GM23248 (cell line): ENCODE results near the gene METTL9. TPM values are rescaled to one million over a fixed set of nuclear protein-coding genes. Genes with fewer than 3 reads are reported as not detected.
"Not testable (repeated sequence)": the region's sequence is repeated elsewhere in the genome, so short reads cannot be mapped to it uniquely, and the experiment has no call there.

ENCODE experiments used
- DNase-seq: peaks from one replicate; pipeline ENCODE4 v3.0.0-alpha.2; 2015
- H2AFZ ChIP-seq: fragments of 200-600 bp; sonication (generic); 2 replicates; pipeline ENCODE4 v1.6.1; 2016; ENCODE audit warnings: antibody characterized with exemption
- H3F3A ChIP-seq: fragments of 200-600 bp; sonication (generic); 2 replicates; pipeline ENCODE4 v1.6.1; 2016; ENCODE audit warnings: mild to moderate bottlenecking, antibody characterized with exemption, mixed run types; ENCODE audit not compliant: insufficient read depth
- H3K27ac ChIP-seq: fragments of 200-600 bp; sonication (generic); 2 replicates; pipeline ENCODE4 v1.5.1; 2016; ENCODE audit warnings: mild to moderate bottlenecking
- H3K27me3 ChIP-seq: fragments of 200-600 bp; sonication (generic); replicated peaks from 2 replicates; pipeline ENCODE4 v1.6.1; 2016; ENCODE audit warnings: mild to moderate bottlenecking; ENCODE audit not compliant: insufficient read depth
- H3K36me3 ChIP-seq: fragments of 200-600 bp; sonication (generic); 2 replicates; pipeline ENCODE4 v1.6.1; 2016; ENCODE audit warnings: low read depth, mild to moderate bottlenecking
- H3K4me1 ChIP-seq: fragments of 200-600 bp; sonication (generic); 2 replicates; pipeline ENCODE4 v1.6.1; 2016; ENCODE audit warnings: mild to moderate bottlenecking; ENCODE audit not compliant: insufficient read depth
- H3K4me2 ChIP-seq: fragments of 200-600 bp; sonication (generic); one replicate; pipeline ENCODE4 v1.6.1; 2016; ENCODE audit warnings: mild to moderate bottlenecking; ENCODE audit not compliant: unreplicated experiment
- H3K4me3 ChIP-seq: fragments of 200-600 bp; sonication (generic); 2 replicates; pipeline ENCODE4 v1.5.1; 2016; ENCODE audit warnings: mild to moderate bottlenecking
- H3K79me2 ChIP-seq: fragments of 200-600 bp; sonication (generic); 2 replicates; pipeline ENCODE4 v1.6.1; 2016; ENCODE audit warnings: mild to moderate bottlenecking; ENCODE audit not compliant: insufficient read depth
- H3K9ac ChIP-seq: fragments of 200-600 bp; sonication (generic); 2 replicates; pipeline ENCODE4 v1.6.1; 2016; ENCODE audit warnings: mild to moderate bottlenecking
- H3K9me2 ChIP-seq: fragments of 200-600 bp; sonication (generic); 2 replicates; pipeline ENCODE4 v1.6.1; 2016; ENCODE audit warnings: mixed run types, mild to moderate bottlenecking, moderate library complexity; ENCODE audit not compliant: insufficient read depth
- H3K9me3 ChIP-seq: fragments of 200-600 bp; sonication (generic); one replicate; pipeline ENCODE4 v1.6.1; 2017; ENCODE audit warnings: low read depth
- H4K20me1 ChIP-seq: fragments of 200-600 bp; sonication (generic); 2 replicates; pipeline ENCODE4 v1.6.0; 2016; ENCODE audit not compliant: insufficient read depth
- EZH2 ChIP-seq: fragments of 200-600 bp; sonication (generic); IDR thresholded peaks from 2 replicates; pipeline ENCODE4 v1.6.1; 2018; ENCODE audit warnings: antibody characterized with exemption, mild to moderate bottlenecking; ENCODE audit not compliant: insufficient read depth, poor library complexity, severe bottlenecking
- EZH2phosphoT487 ChIP-seq: fragments of 200-600 bp; sonication (generic); IDR thresholded peaks from 2 replicates; pipeline ENCODE4 v1.6.1; 2018; ENCODE audit warnings: antibody characterized with exemption, moderate library complexity, mild to moderate bottlenecking, low read depth; ENCODE audit not compliant: insufficient read depth
- WGBS, 2 experiments: methylation state at CpG; one replicate each; pipeline ENCODE4 v1.1.6; 2015 to 2017; ENCODE audit warnings: low lambda C conversion rate in 2 of 2, low coverage in 1 of 2; ENCODE audit errors: missing lambda C conversion rate in 2 of 2; 5-methylcytosine and 5-hydroxymethylcytosine counted together
- in situ Hi-C: fragments of 300-500 bp; cut with MboI; formaldehyde crosslinking; loops from 2 replicates; pipeline ENCODE4 v1.15.0; 2020
- polyA plus RNA-seq: library from polyadenylated mRNA; unstranded; fragments of >200 nt; fragmentation: Nextera tagmentation; extraction: Ambion mirVana; gene quantifications from 2 replicates; pipeline ENCODE4 v1.2.1, GENCODE V29; 2016
- total RNA-seq: library from RNA; depleted of rRNA; stranded (reverse); fragments of >200 nt; shearing (Covaris generic); gene quantifications from 2 replicates; pipeline ENCODE4 v1.2.3, GENCODE V29; 2014

The METTL9 gene
- total and polyA plus RNA-seq, 2 experiments from 2014 or later = 273 to 326 TPM

- Histone ChIP-seq H3F3A (peaks cover 19% of the 10 kb centered on the region), H3K79me2 (peaks cover 92% of the 10 kb centered on the region), H3K4me1 (peaks cover 34% of the 10 kb centered on the region)
- H3K27me3 ChIP-seq, H3K4me3 ChIP-seq, H3K9me2 ChIP-seq, H3K9ac ChIP-seq, H3K9me3 ChIP-seq, H2AFZ ChIP-seq, in situ Hi-C loops, H4K20me1 ChIP-seq, H3K27ac ChIP-seq, H3K4me2 ChIP-seq, H3K36me3 ChIP-seq, DNase-seq: not testable (repeated sequence)
- whole genome bisulfite sequencing, 2 experiments = 96 to 97% methylated on average over 5 of the region's 5 CpGs
These were observed 32.7 kb downstream of the METTL9 start for GRCh38 chr16:21631951-21632575.

- TF ChIP-seq EZH2 = no peak
- H4K20me1 ChIP-seq = no peaks in the 10 kb centered on the region
- peaks cover 25% of the 10 kb centered on the region for H3F3A ChIP-seq
- no peaks in the 10 kb centered on the region for H3K9me3 ChIP-seq
- H3K36me3 ChIP-seq = peaks cover 6% of the 10 kb centered on the region; the same call in 1 of the 2 replicates
- no peak overlapping the region for H3K4me2 ChIP-seq
- DNase-seq = no peak
- 88 to 89% methylated on average over 5 of the region's 5 CpGs for WGBS, 2 experiments
- H3K79me2 ChIP-seq = peaks cover 92% of the 10 kb centered on the region
- no peaks in the 10 kb centered on the region for H3K27me3 ChIP-seq
- no peak overlapping the region for H3K4me3 ChIP-seq
- no peaks in the 10 kb centered on the region for H3K9me2 ChIP-seq
- no peak overlapping the region; the same call in 1 of the 2 replicates for H3K27ac ChIP-seq
- H3K9ac ChIP-seq = no peak overlapping the region
- in situ Hi-C loops = no loop called here
- H2AFZ ChIP-seq = no peak overlapping the region
- H3K4me1 ChIP-seq = peaks cover 27% of the 10 kb centered on the region
These were observed 34.8 kb downstream of the METTL9 start for GRCh38 chr16:21634216-21634615.

GRCh38 chr16:21635694-21636093 is 36.3 kb downstream of the METTL9 start:
- not testable (repeated sequence) for H3K27ac ChIP-seq, H3K27me3 ChIP-seq, H4K20me1 ChIP-seq, DNase-seq, H3K4me3 ChIP-seq, H3K9ac ChIP-seq, H2AFZ ChIP-seq, H3K36me3 ChIP-seq, H3K9me2 ChIP-seq, H3K9me3 ChIP-seq, H3K4me2 ChIP-seq
- in situ Hi-C loops = loop anchor here (5.0 kb wide), 1 partner anchor 48 kb away; no protein-coding TSS in a partner anchor
- peaks cover 27% of the 10 kb centered on the region for H3F3A ChIP-seq
- peaks cover 91% of the 10 kb centered on the region for H3K79me2 ChIP-seq
- H3K4me1 ChIP-seq = peaks cover 35% of the 10 kb centered on the region
- 94 to 98% methylated on average over 9 of the region's 9 CpGs for WGBS, 2 experiments

- DNase-seq = no peak
- no peaks in the 10 kb centered on the region for H3K9me3 ChIP-seq
- H3K9ac ChIP-seq = 0 out of 2 replicates have a peak overlapping the region, but pooled peaks have one; percentile 66
- H3K27ac ChIP-seq = peak overlapping the region; percentile 83
- no peaks in the 10 kb centered on the region for H4K20me1 ChIP-seq
- no peak overlapping the region for H3K4me3 ChIP-seq
- H3K9me2 ChIP-seq = no peaks in the 10 kb centered on the region
- H3K79me2 ChIP-seq = peaks cover 91% of the 10 kb centered on the region
- H3K36me3 ChIP-seq = no peaks in the 10 kb centered on the region
- peaks cover 49% of the 10 kb centered on the region for H3K4me1 ChIP-seq
- 94 to 95% methylated on average over 37 of the region's 37 CpGs for WGBS, 2 experiments
- H3K27me3 ChIP-seq = no peaks in the 10 kb centered on the region
- H2AFZ ChIP-seq = no peak overlapping the region
- in situ Hi-C loops = loop anchor here (5.0 kb wide), 1 partner anchor 50 kb away; no protein-coding TSS in a partner anchor
- H3K4me2 ChIP-seq = no peak overlapping the region
- peaks cover 40% of the 10 kb centered on the region for H3F3A ChIP-seq
- TF ChIP-seq EZH2phosphoT487 (no peak), EZH2 (no peak)
These were observed 37.9 kb downstream of the METTL9 start for GRCh38 chr16:21637032-21637968.
